Stomach smooth muscle (tissue), 2 donors: ENCODE results near the gene TSPAN17.
A peak's percentile ranks its signal among the peaks of the same experiment; 100 is the strongest.

Experiments used
- H3K27ac ChIP-seq: one replicate; pipeline ENCODE4 v1.7.0; 2013; ENCODE audit warnings: mild to moderate bottlenecking, low read length, inconsistent platforms
- H3K27me3 ChIP-seq, 2 donors: one replicate each; pipeline ENCODE4 v1.7.0; 2013; ENCODE audit warnings: low read length in 2 of 2; ENCODE audit not compliant: insufficient read depth in 2 of 2, control insufficient read depth in 1 of 2
- H3K36me3 ChIP-seq, 2 donors: one replicate each; pipeline ENCODE4 v1.7.0; 2013; ENCODE audit warnings: low read length in 2 of 2; ENCODE audit not compliant: control insufficient read depth in 2 of 2, insufficient read depth in 2 of 2
- H3K4me1 ChIP-seq: one replicate; pipeline ENCODE4 v1.7.0; 2013; ENCODE audit warnings: low read length; ENCODE audit not compliant: control insufficient read depth, insufficient read depth
- H3K4me3 ChIP-seq, 2 donors: one replicate each; pipeline ENCODE4 v1.7.0; 2013; ENCODE audit warnings: low read length in 2 of 2
- H3K9ac ChIP-seq, 2 donors: one replicate each; pipeline ENCODE4 v1.7.0; 2013; ENCODE audit warnings: low read length in 2 of 2, mild to moderate bottlenecking in 1 of 2
- H3K9me3 ChIP-seq, 2 donors: one replicate each; pipeline ENCODE4 v1.7.0; 2013; ENCODE audit warnings: low read length in 2 of 2; ENCODE audit not compliant: control insufficient read depth in 2 of 2
- donor health status: healthy.
- donor health status: Pancreatic carcinoma.

Gene TSPAN17

GRCh38 chr5:176610435-176610773 is 36.9 kb upstream of the TSPAN17 start:
- Histone ChIP-seq H3K4me3 (peak overlapping the region; percentile 43 to 68), H3K36me3 (no peaks in the 10 kb centered on the region), H3K27me3 (peaks cover 10 to 14% of the 10 kb centered on the region in 2 donors), H3K4me1 (peaks cover 10% of the 10 kb centered on the region), H3K9ac (no peak overlapping the region), H3K9me3 (no peaks in the 10 kb centered on the region), H3K27ac (no peak overlapping the region)

GRCh38 chr5:176611435-176611834 is 35.8 kb upstream of the TSPAN17 start:
- no peaks in the 10 kb centered on the region for H3K36me3 ChIP-seq
- H3K27ac ChIP-seq = no peak overlapping the region
- no peak overlapping the region for H3K9ac ChIP-seq
- H3K27me3 ChIP-seq = peaks cover 12 to 16% of the 10 kb centered on the region in 2 donors
- H3K4me1 ChIP-seq = peaks cover 10% of the 10 kb centered on the region
- H3K9me3 ChIP-seq = no peaks in the 10 kb centered on the region
- H3K4me3 ChIP-seq = no peak overlapping the region

- no peak overlapping the region for H3K27ac ChIP-seq
- H3K4me3 ChIP-seq = no peak overlapping the region
- peaks cover 10% of the 10 kb centered on the region for H3K4me1 ChIP-seq
- H3K9me3 ChIP-seq = no peaks in the 10 kb centered on the region
- H3K27me3 ChIP-seq = peaks cover 15 to 21% of the 10 kb centered on the region in 2 donors
- no peak overlapping the region for H3K9ac ChIP-seq
- no peaks in the 10 kb centered on the region for H3K36me3 ChIP-seq
Measured at GRCh38 chr5:176612008-176612407, 35.3 kb upstream of the TSPAN17 start.

- no peak overlapping the region for H3K4me3 ChIP-seq
- H3K9ac ChIP-seq = no peak overlapping the region
- H3K9me3 ChIP-seq = no peaks in the 10 kb centered on the region
- H3K27me3 ChIP-seq = peaks cover 16 to 26% of the 10 kb centered on the region in 2 donors
- peaks cover 10% of the 10 kb centered on the region for H3K4me1 ChIP-seq
- H3K27ac ChIP-seq = no peak overlapping the region
- no peaks in the 10 kb centered on the region for H3K36me3 ChIP-seq
Measured at GRCh38 chr5:176612855-176613254, 34.4 kb upstream of the TSPAN17 start.

- Histone ChIP-seq H3K4me1 (peaks cover 12% of the 10 kb centered on the region), H3K9ac (no peak overlapping the region), H3K36me3 (no peaks in the 10 kb centered on the region), H3K27ac (no peak overlapping the region), H3K9me3 (no peaks in the 10 kb centered on the region), H3K27me3 (peaks cover 31 to 32% of the 10 kb centered on the region in 2 donors), H3K4me3 (no peak overlapping the region)
Measured at GRCh38 chr5:176614805-176615478, 32.3 kb upstream of the TSPAN17 start.

GRCh38 chr5:176616511-176616910 is 30.8 kb upstream of the TSPAN17 start:
- no peaks in the 10 kb centered on the region for H3K36me3 ChIP-seq
- peaks cover 45 to 46% of the 10 kb centered on the region in 2 donors for H3K27me3 ChIP-seq
- no peak overlapping the region for H3K27ac ChIP-seq
- no peaks in the 10 kb centered on the region for H3K9me3 ChIP-seq
- peaks cover 25% of the 10 kb centered on the region for H3K4me1 ChIP-seq
- no peak overlapping the region for H3K4me3 ChIP-seq
- H3K9ac ChIP-seq = no peak overlapping the region

- Histone ChIP-seq H3K9me3 (no peaks in the 10 kb centered on the region), H3K4me1 (peaks cover 27% of the 10 kb centered on the region), H3K27ac (no peak overlapping the region), H3K4me3 (peak overlapping the region in 1 of 2 donors; percentile 44), H3K27me3 (peaks cover 51% of the 10 kb centered on the region in 2 donors), H3K36me3 (no peaks in the 10 kb centered on the region), H3K9ac (no peak overlapping the region)
Measured at GRCh38 chr5:176618783-176619182, 28.5 kb upstream of the TSPAN17 start.

GRCh38 chr5:176619203-176619568 is 28.1 kb upstream of the TSPAN17 start:
- Histone ChIP-seq H3K9me3 (no peaks in the 10 kb centered on the region), H3K27ac (no peak overlapping the region), H3K27me3 (peaks cover 55% of the 10 kb centered on the region in 2 donors), H3K9ac (no peak overlapping the region), H3K4me1 (peaks cover 23% of the 10 kb centered on the region), H3K36me3 (no peaks in the 10 kb centered on the region), H3K4me3 (peak overlapping the region; percentile 19 to 44)

- H3K4me1 ChIP-seq = peaks cover 23% of the 10 kb centered on the region
- no peak overlapping the region for H3K27ac ChIP-seq
- H3K9ac ChIP-seq = no peak overlapping the region
- H3K36me3 ChIP-seq = no peaks in the 10 kb centered on the region
- peaks cover 56% of the 10 kb centered on the region in 2 donors for H3K27me3 ChIP-seq
- no peaks in the 10 kb centered on the region for H3K9me3 ChIP-seq
- H3K4me3 ChIP-seq = peak overlapping the region; percentile 19 to 40
Measured at GRCh38 chr5:176619569-176620332, 27.5 kb upstream of the TSPAN17 start.

GRCh38 chr5:176620333-176620981 is 26.8 kb upstream of the TSPAN17 start:
- Histone ChIP-seq H3K36me3 (no peaks in the 10 kb centered on the region), H3K27ac (no peak overlapping the region), H3K9ac (no peak overlapping the region), H3K9me3 (no peaks in the 10 kb centered on the region), H3K27me3 (peaks cover 55 to 63% of the 10 kb centered on the region in 2 donors), H3K4me1 (peaks cover 23% of the 10 kb centered on the region), H3K4me3 (peak overlapping the region in 1 of 2 donors; percentile 8)
